Progenitor cell of endocrine pancreas (in vitro differentiated cells): ENCODE data around the gene LURAP1L. TPM values are rescaled to one million over a fixed set of nuclear protein-coding genes. Genes with fewer than 3 reads are reported as not detected.

Experiments used
- DNase-seq: peaks from one replicate; pipeline ENCODE4 v3.0.0; 2021; ENCODE audit warnings: low spot score; ENCODE audit not compliant: unreplicated experiment
- H3K27ac Mint-ChIP-seq: 2 replicates; pipeline ENCODE4 v1.8.0; 2021; ENCODE audit warnings: mild to moderate bottlenecking, moderate library complexity, mixed read lengths
- H3K27me3 Mint-ChIP-seq: 2 replicates; pipeline ENCODE4 v1.8.0; 2021; ENCODE audit warnings: mixed read lengths
- H3K36me3 Mint-ChIP-seq: 2 replicates; pipeline ENCODE4 v1.8.0; 2022; ENCODE audit warnings: mixed read lengths; ENCODE audit not compliant: insufficient read depth
- H3K4me1 Mint-ChIP-seq: 2 replicates; pipeline ENCODE4 v1.8.0; 2021; ENCODE audit warnings: low read depth, mixed read lengths
- H3K4me3 Mint-ChIP-seq: 2 replicates; pipeline ENCODE4 v1.8.0; 2021; ENCODE audit warnings: low read depth, mild to moderate bottlenecking, moderate library complexity, mixed read lengths
- H3K9me3 Mint-ChIP-seq: 2 replicates; pipeline ENCODE4 v1.8.0; 2021; ENCODE audit warnings: low read depth, mixed read lengths
- CTCF ChIP-seq: fragments of 200-600 bp; sonication (generic); IDR thresholded peaks from one replicate; pipeline ENCODE4 v1.5.0; 2021; ENCODE audit warnings: antibody characterized with exemption, mild to moderate bottlenecking; ENCODE audit not compliant: unreplicated experiment
- total RNA-seq: library from RNA; stranded (reverse); gene quantifications from 2 replicates; pipeline ENCODE4 v1.2.1, GENCODE V29; 2021

LURAP1L gene
- total RNA-seq, 1 donor from 2014 or later: 11.4 TPM

GRCh38 chr9:12811935-12812334, 37.1 kb downstream of the LURAP1L start:
- Mint-ChIP-seq H3K9me3 (peaks cover 11% of the 10 kb centered on the region), H3K36me3 (peaks cover 2% of the 10 kb centered on the region), H3K27ac (no peak overlapping the region), H3K4me3 (no peak overlapping the region), H3K4me1 (peaks cover 36% of the 10 kb centered on the region), H3K27me3 (no peaks in the 10 kb centered on the region)
- DNase-seq: no peak
- no peak for TF ChIP-seq CTCF

DNA sequence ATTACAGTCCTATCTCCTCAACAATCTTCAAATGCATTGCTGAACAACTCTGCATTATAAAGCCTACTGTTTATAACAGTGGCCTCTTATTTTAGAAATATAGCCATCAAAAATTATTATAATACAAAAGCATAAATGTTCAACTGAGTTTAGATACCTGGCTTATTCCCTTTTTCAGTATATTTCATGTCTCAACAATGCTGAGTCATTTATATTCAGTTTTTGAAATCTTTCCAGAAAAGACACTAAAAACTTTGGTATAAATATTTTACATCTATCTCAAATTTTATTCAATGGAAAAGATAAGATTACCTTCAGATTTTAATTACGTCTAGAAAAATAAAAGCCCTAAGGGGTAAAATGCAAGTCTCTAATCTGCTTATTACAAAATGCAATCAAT, 37.9 kb downstream of the LURAP1L start:
- H3K4me3 Mint-ChIP-seq: no peak overlapping the region
- no peak for TF ChIP-seq CTCF
- H3K27me3 Mint-ChIP-seq: no peaks in the 10 kb centered on the region
- DNase-seq: no peak
- no peak overlapping the region for H3K27ac Mint-ChIP-seq
- H3K36me3 Mint-ChIP-seq: peaks cover 2% of the 10 kb centered on the region
- peaks cover 9% of the 10 kb centered on the region for H3K9me3 Mint-ChIP-seq
- H3K4me1 Mint-ChIP-seq: peaks cover 44% of the 10 kb centered on the region

DNA sequence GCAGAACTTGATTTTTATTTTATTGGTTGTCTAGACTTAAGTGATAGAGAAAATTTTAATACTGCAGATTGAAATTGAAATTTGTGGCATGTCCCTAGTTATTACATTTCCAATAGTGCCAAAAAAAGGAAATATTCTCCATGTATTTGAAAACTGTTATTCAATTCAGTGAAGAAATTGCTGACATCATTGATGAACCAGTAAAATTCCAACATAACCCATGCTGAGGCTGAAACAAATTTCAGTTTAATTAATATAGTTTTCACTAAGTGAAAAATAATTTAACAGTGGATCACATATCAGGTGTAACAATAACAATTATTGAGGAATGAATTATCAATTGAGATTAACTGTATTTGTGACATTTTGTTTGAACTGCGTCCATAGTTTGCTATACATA, 38.7 kb downstream of the LURAP1L start:
- Mint-ChIP-seq H3K36me3 (peaks cover 2% of the 10 kb centered on the region), H3K9me3 (peaks cover 7% of the 10 kb centered on the region), H3K27me3 (no peaks in the 10 kb centered on the region), H3K27ac (peak overlapping the region; percentile 22), H3K4me3 (no peak overlapping the region), H3K4me1 (peaks cover 51% of the 10 kb centered on the region)
- TF ChIP-seq CTCF: no peak
- DNase-seq: no peak

GRCh38 chr9:12813960-12814876, 39.4 kb downstream of the LURAP1L start:
- H3K27me3 Mint-ChIP-seq: no peaks in the 10 kb centered on the region

DNA sequence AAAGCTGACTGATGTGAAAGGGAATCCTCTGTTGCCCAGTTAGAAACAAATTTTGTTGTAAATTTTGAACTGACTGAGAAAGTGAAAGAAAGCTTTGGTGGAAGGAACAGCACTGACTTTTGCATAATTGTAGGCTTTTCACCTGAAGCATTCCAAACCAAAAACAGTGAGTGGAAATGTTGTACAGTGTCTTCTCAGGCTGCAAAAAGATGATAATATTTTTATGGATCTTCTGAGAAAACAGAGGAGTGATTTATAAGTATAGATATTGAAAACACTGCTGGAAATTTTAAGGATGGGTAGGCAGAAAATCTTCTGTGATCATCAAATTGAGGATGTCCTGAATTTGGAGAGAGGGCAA, 40.0 kb downstream of the LURAP1L start:
- DNase-seq: no peak
- peaks cover 52% of the 10 kb centered on the region for H3K4me1 Mint-ChIP-seq
- no peaks in the 10 kb centered on the region for H3K27me3 Mint-ChIP-seq
- peak overlapping the region; percentile 98 for H3K27ac Mint-ChIP-seq
- H3K9me3 Mint-ChIP-seq: peaks cover 4% of the 10 kb centered on the region
- H3K36me3 Mint-ChIP-seq: no peaks in the 10 kb centered on the region
- H3K4me3 Mint-ChIP-seq: no peak overlapping the region
- TF ChIP-seq CTCF: no peak

More at GRCh38 chr9:12813960-12814876, 39.4 kb downstream of the LURAP1L start:
- Mint-ChIP-seq H3K36me3 (no peaks in the 10 kb centered on the region), H3K9me3 (peaks cover 4% of the 10 kb centered on the region), H3K4me1 (peaks cover 56% of the 10 kb centered on the region), H3K27ac (peak overlapping the region; percentile 98), H3K4me3 (peak overlapping the region; percentile 2)
- no peak for TF ChIP-seq CTCF
- no peak for DNase-seq
